CD4-positive, alpha-beta T cell treated with Interleukin-2 at 100 ng/mL for 4 hours (primary cell): ENCODE data around the gene AICDA.
"Not testable (repeated sequence)": the region's sequence is repeated elsewhere in the genome, so short reads cannot be mapped to it uniquely, and the experiment has no call there.

Experiments used
- DNase-seq: peaks from one replicate; pipeline ENCODE4 v3.0.0-alpha.2; 2020; ENCODE audit warnings: low spot score

AICDA gene

GRCh38 chr12:8612629-8613028, at the start of gene AICDA:
Gene AICDA, minus strand, starts transcription at chr12:8612859. Its CDS starts 92 bp downstream, at chr12:8612767.
- DNase-seq = no peak

GRCh38 chr12:8661751-8662150, 49.1 kb upstream of the AICDA start:
- DNase-seq = no peak

GRCh38 chr12:8661016-8661415, 48.4 kb upstream of the AICDA start:
- DNase-seq = no peak

- DNase-seq = no peak
Observed at GRCh38 chr12:8658346-8658745, 45.7 kb upstream of the AICDA start.

- DNase-seq = no peak
Observed at GRCh38 chr12:8655421-8655820, 42.8 kb upstream of the AICDA start.

- DNase-seq = peak; percentile 57
Observed at GRCh38 chr12:8648576-8649205, 36.0 kb upstream of the AICDA start.

- DNase-seq = no peak
Observed at GRCh38 chr12:8647968-8648367, 35.3 kb upstream of the AICDA start.

- peak; percentile 76 for DNase-seq
Observed at GRCh38 chr12:8644345-8645248, 31.9 kb upstream of the AICDA start.

GRCh38 chr12:8642775-8643174, 30.1 kb upstream of the AICDA start:
- no peak for DNase-seq

GRCh38 chr12:8639936-8640335, 27.3 kb upstream of the AICDA start:
- DNase-seq = no peak

GRCh38 chr12:8638951-8639350, 26.3 kb upstream of the AICDA start:
- DNase-seq = no peak

GRCh38 chr12:8637666-8638065, 25.0 kb upstream of the AICDA start:
- DNase-seq = no peak

GRCh38 chr12:8637244-8637643, 24.6 kb upstream of the AICDA start:
- no peak for DNase-seq

- DNase-seq = no peak
Observed at GRCh38 chr12:8636581-8636980, 23.9 kb upstream of the AICDA start.

- DNase-seq = not testable (repeated sequence)
Observed at GRCh38 chr12:8636007-8636346, 23.3 kb upstream of the AICDA start.

- DNase-seq = not testable (repeated sequence)
Observed at GRCh38 chr12:8635342-8636006, 22.8 kb upstream of the AICDA start.

GRCh38 chr12:8630131-8630530, 17.5 kb upstream of the AICDA start:
- DNase-seq = no peak

GRCh38 chr12:8629486-8630033, 16.9 kb upstream of the AICDA start:
- DNase-seq = no peak

- DNase-seq = no peak
Observed at GRCh38 chr12:8628731-8629130, 16.1 kb upstream of the AICDA start.

- not testable (repeated sequence) for DNase-seq
Observed at GRCh38 chr12:8624750-8625149, 12.1 kb upstream of the AICDA start.

- DNase-seq = no peak
Observed at GRCh38 chr12:8622646-8623045, 10.0 kb upstream of the AICDA start.

GRCh38 chr12:8615206-8615605, 2.5 kb upstream of the AICDA start:
- no peak for DNase-seq

GRCh38 chr12:8613881-8614280, 1.2 kb upstream of the AICDA start:
- not testable (repeated sequence) for DNase-seq
